ENCODE results near the gene VASP. TPM values are rescaled to one million over a fixed set of nuclear protein-coding genes. Genes with fewer than 3 reads are reported as not detected.

VASP gene
- polyA plus RNA-seq, 3 donors: 132 to 154 (median 144) TPM

DNA sequence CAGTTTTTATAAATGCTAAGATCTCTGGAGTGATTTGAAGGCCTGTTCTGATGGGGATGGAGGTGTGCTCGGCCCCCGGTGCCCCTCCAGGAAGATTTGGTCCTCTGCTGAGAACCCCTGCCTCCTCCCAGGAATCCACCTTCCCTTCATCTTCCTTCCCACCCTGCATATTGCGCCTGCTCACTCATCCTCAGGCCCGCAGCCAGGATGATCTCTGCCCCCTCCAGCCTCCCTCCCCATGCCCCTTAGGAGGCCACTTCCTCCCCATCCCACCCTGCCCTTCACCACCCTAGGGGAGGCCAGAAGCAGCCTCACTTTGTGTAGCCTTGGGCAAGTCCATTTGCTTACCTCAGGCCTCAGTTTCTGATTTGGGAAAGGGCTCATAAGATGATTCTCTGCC is 19.7 kb downstream of the VASP start:
- no peak overlapping the region for H3K4me3 ChIP-seq (replicated peaks in 1 of 3; ENCODE audit: low read depth in 2 of 3, low read length in 3 of 3)
- no peak overlapping the region for H3K27ac ChIP-seq (ENCODE audit: low read depth in 1 of 2, low read length in 2 of 2)
- H3K36me3 ChIP-seq (replicated peaks in 1 of 2; ENCODE audit: control insufficient read depth in 1 of 2, insufficient read depth in 2 of 2, low read length in 2 of 2): peaks cover 52 to 55% of the 10 kb centered on the region in 2 donors
- Mint-ChIP-seq H3K36me3 (peaks cover 54 to 67% of the 10 kb centered on the region in 2 donors), H3K4me1 (peaks cover 51% of the 10 kb centered on the region), H3K27ac (peak overlapping the region in 2 of 7 donors; percentile 25 to 53), H3K9me3 (peaks cover 6 to 32% (median 16%) of the 10 kb centered on the region in 7 donors), H3K27me3 (ENCODE audit: low read depth in 3 of 3) (peaks cover 24 to 37% (median 28%) of the 10 kb centered on the region in 3 donors), H3K4me3 (peak overlapping the region in 1 of 2 donors; percentile 83)
- no peak overlapping the region for H3K4me2 ChIP-seq (replicated peaks; ENCODE audit: extremely low read depth, low read length, poor library complexity, severe bottlenecking)
- no peak overlapping the region for H2AFZ ChIP-seq (ENCODE audit: insufficient read depth, low read depth, low read length, poor library complexity, severe bottlenecking)
- no peak for DNase-seq
- TF ChIP-seq, protein P1, sequence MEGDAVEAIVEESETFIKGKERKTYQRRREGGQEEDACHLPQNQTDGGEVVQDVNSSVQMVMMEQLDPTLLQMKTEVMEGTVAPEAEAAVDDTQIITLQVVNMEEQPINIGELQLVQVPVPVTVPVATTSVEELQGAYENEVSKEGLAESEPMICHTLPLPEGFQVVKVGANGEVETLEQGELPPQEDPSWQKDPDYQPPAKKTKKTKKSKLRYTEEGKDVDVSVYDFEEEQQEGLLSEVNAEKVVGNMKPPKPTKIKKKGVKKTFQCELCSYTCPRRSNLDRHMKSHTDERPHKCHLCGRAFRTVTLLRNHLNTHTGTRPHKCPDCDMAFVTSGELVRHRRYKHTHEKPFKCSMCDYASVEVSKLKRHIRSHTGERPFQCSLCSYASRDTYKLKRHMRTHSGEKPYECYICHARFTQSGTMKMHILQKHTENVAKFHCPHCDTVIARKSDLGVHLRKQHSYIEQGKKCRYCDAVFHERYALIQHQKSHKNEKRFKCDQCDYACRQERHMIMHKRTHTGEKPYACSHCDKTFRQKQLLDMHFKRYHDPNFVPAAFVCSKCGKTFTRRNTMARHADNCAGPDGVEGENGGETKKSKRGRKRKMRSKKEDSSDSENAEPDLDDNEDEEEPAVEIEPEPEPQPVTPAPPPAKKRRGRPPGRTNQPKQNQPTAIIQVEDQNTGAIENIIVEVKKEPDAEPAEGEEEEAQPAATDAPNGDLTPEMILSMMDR (IDR thresholded peaks at IDR 0.05): no peak
- peaks cover 81% of the 10 kb centered on the region for H4K20me1 ChIP-seq (ENCODE audit: insufficient read depth, low read length)
- peaks cover 57 to 67% of the 10 kb centered on the region in 2 donors for H3K4me1 ChIP-seq (ENCODE audit: control insufficient read depth in 1 of 2, insufficient read depth in 2 of 2, low read length in 2 of 2)
- H3K9me3 ChIP-seq (replicated peaks in 1 of 2; ENCODE audit: control insufficient read depth in 1 of 2, insufficient read depth in 1 of 2, low read length in 2 of 2): peaks cover 12 to 16% of the 10 kb centered on the region in 2 donors
- peaks cover 13% of the 10 kb centered on the region for H3K79me2 ChIP-seq (ENCODE audit: insufficient read depth, low read length)
- H3K9ac ChIP-seq (ENCODE audit: insufficient read depth, low read length, poor library complexity, severe bottlenecking): no peak overlapping the region
- H3K27me3 ChIP-seq (ENCODE audit: control insufficient read depth in 2 of 2, insufficient read depth in 2 of 2, low read length in 2 of 2): peaks cover 0 to 16% of the 10 kb centered on the region in 2 donors
- WGBS (ENCODE audit: insufficient coverage): no CpG with 5 or more reads among the region's 4 CpGs
- intact Hi-C loops (cut with micrococcal nuclease): loop anchor here (5.0 to 10.0 kb wide), 3 partner anchors 35 to 118 kb away; partner anchors contain the start of gene OPA3 (in 1 of the 2)

GRCh38 chr19:45527731-45528130 is 20.5 kb downstream of the VASP start:
- Mint-ChIP-seq H3K4me1 (peaks cover 47% of the 10 kb centered on the region), H3K9me3 (peaks cover 6 to 33% (median 19%) of the 10 kb centered on the region in 7 donors), H3K27ac (peak overlapping the region in 2 of 7 donors; percentile 20 to 46), H3K36me3 (peaks cover 51 to 61% of the 10 kb centered on the region in 2 donors), H3K27me3 (ENCODE audit: low read depth in 3 of 3) (peaks cover 24 to 37% (median 29%) of the 10 kb centered on the region in 3 donors), H3K4me3 (peak overlapping the region in 1 of 2 donors; percentile 83)
- Histone ChIP-seq H3K9ac (ENCODE audit: insufficient read depth, low read length, poor library complexity, severe bottlenecking) (no peak overlapping the region), H3K4me2 (replicated peaks; ENCODE audit: extremely low read depth, low read length, poor library complexity, severe bottlenecking) (no peak overlapping the region), H2AFZ (ENCODE audit: insufficient read depth, low read depth, low read length, poor library complexity, severe bottlenecking) (no peak overlapping the region), H3K27me3 (ENCODE audit: control insufficient read depth in 2 of 2, insufficient read depth in 2 of 2, low read length in 2 of 2) (peaks cover 0 to 16% of the 10 kb centered on the region in 2 donors), H3K9me3 (replicated peaks in 1 of 2; ENCODE audit: control insufficient read depth in 1 of 2, insufficient read depth in 1 of 2, low read length in 2 of 2) (peaks cover 16 to 17% of the 10 kb centered on the region in 2 donors), H3K4me3 (replicated peaks in 1 of 3; ENCODE audit: low read depth in 2 of 3, low read length in 3 of 3) (no peak overlapping the region), H4K20me1 (ENCODE audit: insufficient read depth, low read length) (peaks cover 73% of the 10 kb centered on the region), H3K4me1 (ENCODE audit: control insufficient read depth in 1 of 2, insufficient read depth in 2 of 2, low read length in 2 of 2) (peaks cover 50 to 60% of the 10 kb centered on the region in 2 donors), H3K36me3 (replicated peaks in 1 of 2; ENCODE audit: control insufficient read depth in 1 of 2, insufficient read depth in 2 of 2, low read length in 2 of 2) (peaks cover 45 to 47% of the 10 kb centered on the region in 2 donors), H3K79me2 (ENCODE audit: insufficient read depth, low read length) (peaks cover 12% of the 10 kb centered on the region), H3K27ac (ENCODE audit: low read depth in 1 of 2, low read length in 2 of 2) (no peak overlapping the region)
- TF ChIP-seq, protein P1 (IDR thresholded peaks at IDR 0.05): no peak
- 90% methylated on average over 15 of the region's 15 CpGs for WGBS (ENCODE audit: insufficient coverage)
- intact Hi-C loops (cut with micrococcal nuclease): loop anchor here (5.0 to 10.0 kb wide), 3 partner anchors 35 to 117 kb away; partner anchors contain the start of gene OPA3 (in 1 of the 2)
- no peak for DNase-seq
